Neural cell (in vitro differentiated cells): ENCODE data around the gene TK1. TPM values are rescaled to one million over a fixed set of nuclear protein-coding genes. Genes with fewer than 3 reads are reported as not detected.

Experiments
- H2AFZ ChIP-seq: fragments of 200-600, 300-800 bp; sonication (generic), shearing (Covaris generic); 2 replicates; pipeline ENCODE4 v1.6.0; 2014; ENCODE audit warnings: low read depth, mild to moderate bottlenecking, antibody characterized with exemption, low read length, moderate library complexity
- H3F3A ChIP-seq: fragments of 200-600 bp; shearing (Covaris generic); 2 replicates; pipeline ENCODE4 v1.6.1; 2016; ENCODE audit warnings: mild to moderate bottlenecking, moderate library complexity, mixed read lengths, antibody characterized with exemption, low read length; ENCODE audit not compliant: insufficient read depth, poor library complexity, severe bottlenecking
- H3K27ac ChIP-seq: fragments of 200-600, 300-800 bp; sonication (generic), shearing (Covaris generic); 2 replicates; pipeline ENCODE4 v1.5.1; 2014; ENCODE audit warnings: mild to moderate bottlenecking, low read length, moderate library complexity
- H3K27me3 ChIP-seq: fragments of 300-800, 200-600 bp; sonication (generic), shearing (Covaris generic); 2 replicates; pipeline ENCODE4 v1.6.0; 2014; ENCODE audit warnings: mild to moderate bottlenecking, low read depth, low read length, moderate library complexity; ENCODE audit not compliant: insufficient read depth
- H3K36me3 ChIP-seq: fragments of 300-800, 200-600 bp; sonication (generic), shearing (Covaris generic); 2 replicates; pipeline ENCODE4 v1.5.1; 2014; ENCODE audit warnings: mild to moderate bottlenecking, antibody characterized with exemption, low read length, moderate library complexity; ENCODE audit not compliant: insufficient read depth
- H3K4me2 ChIP-seq: fragments of 300-800, 200-600 bp; sonication (generic), shearing (Covaris generic); 2 replicates; pipeline ENCODE4 v1.6.0; 2014; ENCODE audit warnings: mild to moderate bottlenecking, low read length
- H3K4me3 ChIP-seq: fragments of 300-800, 200-600 bp; sonication (generic), shearing (Covaris generic); 2 replicates; pipeline ENCODE4 v1.5.1; 2014; ENCODE audit warnings: mild to moderate bottlenecking, low read length, moderate library complexity
- H3K79me2 ChIP-seq: fragments of 200-600 bp; shearing (Covaris generic); replicated peaks from 2 replicates; pipeline ENCODE4 v1.6.0; 2014; ENCODE audit warnings: mild to moderate bottlenecking, low read length, moderate library complexity; ENCODE audit not compliant: insufficient read depth
- H3K9ac ChIP-seq: fragments of 300-800, 200-600 bp; sonication (generic), shearing (Covaris generic); 2 replicates; pipeline ENCODE4 v1.6.1; 2016; ENCODE audit warnings: mild to moderate bottlenecking, low read length, mixed read lengths
- H3K9me2 ChIP-seq: fragments of 200-600 bp; shearing (Covaris generic); 2 replicates; pipeline ENCODE4 v1.6.1; 2016; ENCODE audit warnings: mild to moderate bottlenecking, low read length, mixed read lengths; ENCODE audit not compliant: insufficient read depth
- H3K9me3 ChIP-seq: fragments of 200-600, 300-800 bp; sonication (generic), shearing (Covaris generic); 2 replicates; pipeline ENCODE4 v1.6.1; 2016; ENCODE audit warnings: mild to moderate bottlenecking, mixed run types, low read length, moderate library complexity, mixed read lengths
- H4K20me1 ChIP-seq: fragments of 200-600 bp; shearing (Covaris generic); 2 replicates; pipeline ENCODE4 v1.6.1; 2016; ENCODE audit warnings: mild to moderate bottlenecking, mixed run types; ENCODE audit not compliant: insufficient read depth
- EP300 ChIP-seq: fragments of 450-650 bp; conservative IDR thresholded peaks from 2 replicates; pipeline ENCODE4 v1.6.1; 2014; ENCODE audit warnings: antibody characterized with exemption, mild to moderate bottlenecking, moderate library complexity; ENCODE audit not compliant: poor library complexity, severe bottlenecking
- EZH2 ChIP-seq: fragments of 200-600, 300-800 bp; shearing (Covaris generic), sonication (generic); IDR thresholded peaks from 2 replicates; pipeline ENCODE4 v1.6.1; 2014; ENCODE audit warnings: antibody characterized with exemption, low read length, borderline replicate concordance, mild to moderate bottlenecking; ENCODE audit not compliant: insufficient read depth, poor library complexity, severe bottlenecking
- MXI1 ChIP-seq: fragments of 450-650 bp; conservative IDR thresholded peaks from 2 replicates; pipeline ENCODE4 v1.6.1; 2014; ENCODE audit warnings: antibody characterized with exemption, mild to moderate bottlenecking; ENCODE audit not compliant: poor library complexity, severe bottlenecking
- POLR2AphosphoS5 ChIP-seq: IDR thresholded peaks from 2 replicates; pipeline ENCODE4 v1.6.1; 2012
- RAD21 ChIP-seq: fragments of 450-650 bp; conservative IDR thresholded peaks from 2 replicates; pipeline ENCODE4 v1.6.1; 2014; ENCODE audit warnings: antibody characterized with exemption, mild to moderate bottlenecking, moderate library complexity
- SMC3 ChIP-seq: fragments of 450-650 bp; conservative IDR thresholded peaks from 2 replicates; pipeline ENCODE4 v1.6.1; 2014; ENCODE audit warnings: antibody characterized with exemption, mild to moderate bottlenecking, moderate library complexity; ENCODE audit not compliant: poor library complexity
- TAF1 ChIP-seq: IDR thresholded peaks from 2 replicates; pipeline ENCODE4 v1.6.1; 2012; ENCODE audit warnings: low read depth
- polyA plus RNA-seq: library from polyadenylated mRNA; depleted of rRNA; stranded (reverse); fragments of >200 nt; gene quantifications from 2 replicates; pipeline ENCODE4 v1.2.3, GENCODE V29; 2014
- TF ChIP-seq, protein P1 (sequence below): IDR thresholded peaks from 2 replicates; pipeline ENCODE4 v1.6.1; 2012; ENCODE audit warnings: borderline replicate concordance
- TF ChIP-seq, protein P2 (sequence below): fragments of 450-650 bp; IDR thresholded peaks from 2 replicates; pipeline ENCODE4 v1.5.1; 2014; ENCODE audit warnings: antibody characterized with exemption, mild to moderate bottlenecking, moderate library complexity; ENCODE audit not compliant: poor library complexity, severe bottlenecking

Gene TK1
- polyA plus RNA-seq, 1 donor from 2014 or later: 1.1 TPM

DNA sequence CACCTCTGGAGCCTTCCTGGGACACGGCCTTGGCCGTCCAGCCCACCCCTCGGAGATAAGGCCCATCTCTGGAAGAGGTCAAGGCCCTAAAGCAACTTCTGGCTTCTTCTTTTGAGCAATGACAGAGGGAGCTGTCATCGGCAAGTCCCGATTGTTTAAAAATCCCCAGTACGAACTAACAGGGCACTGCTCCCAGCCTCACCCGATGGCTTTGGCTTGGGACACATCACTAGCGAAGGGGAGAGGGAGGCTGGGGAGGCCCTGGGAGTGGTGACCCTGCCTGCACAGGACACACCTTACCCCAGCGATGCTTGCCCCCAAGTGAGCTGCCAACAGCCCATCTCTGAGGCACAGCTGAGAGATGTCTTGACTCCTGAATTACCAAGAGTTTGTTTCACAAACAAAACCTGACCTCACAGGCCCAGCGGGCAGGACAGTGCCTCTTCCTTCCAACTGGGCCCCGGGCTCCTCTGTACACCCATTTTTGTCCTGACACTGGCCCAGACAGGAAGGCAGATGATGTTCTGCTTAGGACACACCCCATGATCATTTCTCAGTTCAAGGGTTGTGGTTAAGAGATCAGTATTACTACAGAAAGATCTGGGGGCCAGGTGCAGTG is 13.6 kb downstream of the TK1 start:
- H3K4me3 ChIP-seq: no peak overlapping the region
- H4K20me1 ChIP-seq: no peaks in the 10 kb centered on the region
- H3F3A ChIP-seq: no peaks in the 10 kb centered on the region
- no peaks in the 10 kb centered on the region for H3K9me2 ChIP-seq
- H3K27me3 ChIP-seq: no peaks in the 10 kb centered on the region
- no peaks in the 10 kb centered on the region for H3K79me2 ChIP-seq
- TF ChIP-seq EP300: no peak
- TF ChIP-seq MXI1: no peak
- no peak for TF ChIP-seq EZH2
- TF ChIP-seq TAF1: no peak
- no peak for TF ChIP-seq RAD21
- TF ChIP-seq SMC3: no peak
- no peak for TF ChIP-seq POLR2AphosphoS5
- TF ChIP-seq, protein P1, sequence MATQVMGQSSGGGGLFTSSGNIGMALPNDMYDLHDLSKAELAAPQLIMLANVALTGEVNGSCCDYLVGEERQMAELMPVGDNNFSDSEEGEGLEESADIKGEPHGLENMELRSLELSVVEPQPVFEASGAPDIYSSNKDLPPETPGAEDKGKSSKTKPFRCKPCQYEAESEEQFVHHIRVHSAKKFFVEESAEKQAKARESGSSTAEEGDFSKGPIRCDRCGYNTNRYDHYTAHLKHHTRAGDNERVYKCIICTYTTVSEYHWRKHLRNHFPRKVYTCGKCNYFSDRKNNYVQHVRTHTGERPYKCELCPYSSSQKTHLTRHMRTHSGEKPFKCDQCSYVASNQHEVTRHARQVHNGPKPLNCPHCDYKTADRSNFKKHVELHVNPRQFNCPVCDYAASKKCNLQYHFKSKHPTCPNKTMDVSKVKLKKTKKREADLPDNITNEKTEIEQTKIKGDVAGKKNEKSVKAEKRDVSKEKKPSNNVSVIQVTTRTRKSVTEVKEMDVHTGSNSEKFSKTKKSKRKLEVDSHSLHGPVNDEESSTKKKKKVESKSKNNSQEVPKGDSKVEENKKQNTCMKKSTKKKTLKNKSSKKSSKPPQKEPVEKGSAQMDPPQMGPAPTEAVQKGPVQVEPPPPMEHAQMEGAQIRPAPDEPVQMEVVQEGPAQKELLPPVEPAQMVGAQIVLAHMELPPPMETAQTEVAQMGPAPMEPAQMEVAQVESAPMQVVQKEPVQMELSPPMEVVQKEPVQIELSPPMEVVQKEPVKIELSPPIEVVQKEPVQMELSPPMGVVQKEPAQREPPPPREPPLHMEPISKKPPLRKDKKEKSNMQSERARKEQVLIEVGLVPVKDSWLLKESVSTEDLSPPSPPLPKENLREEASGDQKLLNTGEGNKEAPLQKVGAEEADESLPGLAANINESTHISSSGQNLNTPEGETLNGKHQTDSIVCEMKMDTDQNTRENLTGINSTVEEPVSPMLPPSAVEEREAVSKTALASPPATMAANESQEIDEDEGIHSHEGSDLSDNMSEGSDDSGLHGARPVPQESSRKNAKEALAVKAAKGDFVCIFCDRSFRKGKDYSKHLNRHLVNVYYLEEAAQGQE: no peak
- TF ChIP-seq, protein P2, sequence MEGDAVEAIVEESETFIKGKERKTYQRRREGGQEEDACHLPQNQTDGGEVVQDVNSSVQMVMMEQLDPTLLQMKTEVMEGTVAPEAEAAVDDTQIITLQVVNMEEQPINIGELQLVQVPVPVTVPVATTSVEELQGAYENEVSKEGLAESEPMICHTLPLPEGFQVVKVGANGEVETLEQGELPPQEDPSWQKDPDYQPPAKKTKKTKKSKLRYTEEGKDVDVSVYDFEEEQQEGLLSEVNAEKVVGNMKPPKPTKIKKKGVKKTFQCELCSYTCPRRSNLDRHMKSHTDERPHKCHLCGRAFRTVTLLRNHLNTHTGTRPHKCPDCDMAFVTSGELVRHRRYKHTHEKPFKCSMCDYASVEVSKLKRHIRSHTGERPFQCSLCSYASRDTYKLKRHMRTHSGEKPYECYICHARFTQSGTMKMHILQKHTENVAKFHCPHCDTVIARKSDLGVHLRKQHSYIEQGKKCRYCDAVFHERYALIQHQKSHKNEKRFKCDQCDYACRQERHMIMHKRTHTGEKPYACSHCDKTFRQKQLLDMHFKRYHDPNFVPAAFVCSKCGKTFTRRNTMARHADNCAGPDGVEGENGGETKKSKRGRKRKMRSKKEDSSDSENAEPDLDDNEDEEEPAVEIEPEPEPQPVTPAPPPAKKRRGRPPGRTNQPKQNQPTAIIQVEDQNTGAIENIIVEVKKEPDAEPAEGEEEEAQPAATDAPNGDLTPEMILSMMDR: no peak
- no peak overlapping the region for H3K4me2 ChIP-seq
- H3K9ac ChIP-seq: no peak overlapping the region
- no peak overlapping the region for H2AFZ ChIP-seq
- no peak overlapping the region for H3K27ac ChIP-seq
- no peaks in the 10 kb centered on the region for H3K9me3 ChIP-seq
- H3K36me3 ChIP-seq: no peaks in the 10 kb centered on the region

DNA sequence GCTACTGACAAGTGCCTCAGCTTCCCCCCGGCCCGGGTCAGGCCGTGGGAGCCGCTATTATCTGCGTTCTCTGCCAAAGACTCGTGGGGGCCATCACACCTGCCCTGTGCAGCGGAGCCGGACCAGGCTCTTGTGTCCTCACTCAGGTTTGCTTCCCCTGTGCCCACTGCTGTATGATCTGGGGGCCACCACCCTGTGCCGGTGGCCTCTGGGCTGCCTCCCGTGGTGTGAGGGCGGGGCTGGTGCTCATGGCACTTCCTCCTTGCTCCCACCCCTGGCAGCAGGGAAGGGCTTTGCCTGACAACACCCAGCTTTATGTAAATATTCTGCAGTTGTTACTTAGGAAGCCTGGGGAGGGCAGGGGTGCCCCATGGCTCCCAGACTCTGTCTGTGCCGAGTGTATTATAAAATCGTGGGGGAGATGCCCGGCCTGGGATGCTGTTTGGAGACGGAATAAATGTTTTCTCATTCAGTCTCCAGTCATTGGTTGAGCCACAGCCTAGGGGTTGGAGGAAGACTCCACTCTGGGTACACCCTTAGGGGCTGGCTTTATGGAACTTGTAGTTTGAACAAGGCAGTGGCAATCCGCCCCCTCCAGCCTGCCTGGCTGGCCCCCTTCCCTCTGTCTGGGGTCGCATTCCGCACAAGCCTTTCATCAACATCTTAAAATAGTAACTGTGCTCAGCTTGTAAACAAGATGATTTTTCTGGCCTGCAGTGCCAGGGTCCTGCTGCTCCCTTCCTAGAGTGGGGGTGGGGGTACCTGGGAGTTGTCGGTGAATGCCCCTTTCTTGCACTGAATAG is 14.4 kb downstream of the TK1 start:
- no peaks in the 10 kb centered on the region for H3K36me3 ChIP-seq
- H3K9ac ChIP-seq: no peak overlapping the region
- no peak overlapping the region for H3K4me2 ChIP-seq
- no peaks in the 10 kb centered on the region for H4K20me1 ChIP-seq
- no peaks in the 10 kb centered on the region for H3K9me3 ChIP-seq
- no peaks in the 10 kb centered on the region for H3K27me3 ChIP-seq
- no peak for TF ChIP-seq POLR2AphosphoS5
- TF ChIP-seq TAF1: no peak
- TF ChIP-seq EP300: no peak
- TF ChIP-seq, protein P2: no peak
- TF ChIP-seq, protein P1: no peak
- H3F3A ChIP-seq: no peaks in the 10 kb centered on the region
- H3K4me3 ChIP-seq: no peak overlapping the region
- no peak overlapping the region for H2AFZ ChIP-seq
- H3K9me2 ChIP-seq: no peaks in the 10 kb centered on the region
- H3K79me2 ChIP-seq: no peaks in the 10 kb centered on the region
- H3K27ac ChIP-seq: no peak overlapping the region
